Panc1 (cell line): ENCODE data around the gene CROCC2. TPM values are rescaled to one million over a fixed set of nuclear protein-coding genes. Genes with fewer than 3 reads are reported as not detected.

Experiments
- ATAC-seq: fragments of 200-7000 bp; cut with Tn5 transposase; 2 replicates; pipeline ENCODE4 v1.9.1; 2020; ENCODE audit warnings: mild to moderate bottlenecking, moderate library complexity
- BruUV-seq: library from RNA; stranded (reverse); fragments of 400-500 nt; replicated peaks from 2 replicates; lab custom pipeline; 2021; lab: Mats Ljungman, UMichigan
- CTCF ChIA-PET: fragments of 300-600 bp; sonication (Branson Sonifier 250); formaldehyde crosslinking; loops from one replicate; lab custom pipeline; 2022; ENCODE audit warnings: antibody characterized with exemption; lab: Charles Lee
- POLR2A ChIA-PET: fragments of 300-600 bp; sonication (Branson Sonifier 250); formaldehyde crosslinking; loops from one replicate; lab custom pipeline; 2022; ENCODE audit warnings: antibody characterized with exemption; lab: Charles Lee
- DNase-seq: peaks from one replicate; pipeline ENCODE4 v3.0.0-alpha.2; 2010; ENCODE audit warnings: low read depth, low spot score
- H3K27ac ChIP-seq: 2 replicates; pipeline ENCODE4 v1.5.1; 2011; ENCODE audit warnings: mild to moderate bottlenecking, low read length, inconsistent platforms
- H3K27me3 ChIP-seq: fragments of 200-500 bp; sonication (Bioruptor generic); 2 replicates; pipeline ENCODE4 v1.6.0; 2014; ENCODE audit warnings: low read length, inconsistent platforms; ENCODE audit not compliant: control insufficient read depth, insufficient read depth
- H3K36me3 ChIP-seq: fragments of 200-500 bp; sonication (Bioruptor generic); 2 replicates; pipeline ENCODE4 v1.5.1; 2014; ENCODE audit warnings: inconsistent platforms, mild to moderate bottlenecking, low read length, moderate library complexity; ENCODE audit not compliant: control insufficient read depth, insufficient read depth
- H3K4me1 ChIP-seq: 2 replicates; pipeline ENCODE4 v1.5.1; 2011; ENCODE audit warnings: inconsistent platforms, mild to moderate bottlenecking, low read length, moderate library complexity; ENCODE audit not compliant: control insufficient read depth, insufficient read depth
- H3K4me3 ChIP-seq, 2 experiments: 2 replicates each; pipeline ENCODE4 v1.5.1; 2011 to 2012; ENCODE audit warnings: low read depth in 2 of 2, low read length in 2 of 2, mild to moderate bottlenecking in 2 of 2, inconsistent platforms in 1 of 2, moderate library complexity in 1 of 2
- H3K9me3 ChIP-seq: fragments of 200-500 bp; sonication (Bioruptor generic); 2 replicates; pipeline ENCODE4 v1.5.1; 2014; ENCODE audit warnings: low read depth, mild to moderate bottlenecking, inconsistent platforms, low read length, moderate library complexity; ENCODE audit not compliant: control insufficient read depth, insufficient read depth
- CTCF ChIP-seq: fragments of 450-650 bp; IDR thresholded peaks from 2 replicates; pipeline ENCODE4 v1.5.1; 2017; ENCODE audit warnings: mild to moderate bottlenecking
- POLR2AphosphoS5 ChIP-seq: IDR thresholded peaks from 2 replicates; pipeline ENCODE4 v1.6.1; 2012; ENCODE audit warnings: mild to moderate bottlenecking, low read depth, low read length, moderate library complexity
- REST ChIP-seq, 2 experiments: IDR thresholded peaks; 2 replicates each; pipeline ENCODE4 v1.6.1; 2011 to 2012; ENCODE audit warnings: low read depth in 2 of 2, control low read depth in 1 of 2, low read length in 1 of 2, mild to moderate bottlenecking in 1 of 2, moderate library complexity in 1 of 2; ENCODE audit not compliant: insufficient read depth in 1 of 2
- SIN3A ChIP-seq: IDR thresholded peaks from 2 replicates; pipeline ENCODE4 v1.6.1; 2012; ENCODE audit warnings: low read depth, mild to moderate bottlenecking, low read length, moderate library complexity, borderline replicate concordance; ENCODE audit not compliant: insufficient read depth
- TCF7L2 ChIP-seq: IDR thresholded peaks from 2 replicates; pipeline ENCODE4 v1.6.1; 2011; ENCODE audit warnings: mild to moderate bottlenecking, low read depth, low read length, inconsistent platforms
- in situ Hi-C: cut with HindIII; loops from 2 replicates; pipeline ENCODE4 v1.10.0; 2016; ENCODE audit warnings: low sequenced_read_pairs, low pct_unique_long_range_greater_than_20kb
- intact Hi-C: fragments of 100-400 bp; cut with micrococcal nuclease; formaldehyde crosslinking; loops from one replicate; pipeline ENCODE4 v1.10.0; 2022; ENCODE audit not compliant: unreplicated experiment
- total RNA-seq: library from RNA; stranded (reverse); gene quantifications from one replicate; pipeline ENCODE4 v1.2.1, GENCODE V29; 2021; ENCODE audit not compliant: unreplicated experiment

CROCC2 gene
- total RNA-seq, 1 experiment from 2014 or later, result 0.23 TPM

- POLR2A ChIA-PET, result no interaction called here
- no TSS peak for BruUV-seq
- H3K27me3 ChIP-seq, result no peaks in the 10 kb centered on the region
Measured at GRCh38 chr2:240911641-240912265, 5.6 kb downstream of the CROCC2 start.

More at GRCh38 chr2:240911641-240912265, 5.6 kb downstream of the CROCC2 start:
- H3K4me3 ChIP-seq, result no peak overlapping the region
- no peaks in the 10 kb centered on the region for H3K36me3 ChIP-seq
- CTCF ChIA-PET, result no interaction called here
- ATAC-seq (no peak), DNase-seq (no peak)
- no peaks in the 10 kb centered on the region for H3K9me3 ChIP-seq
- H3K27ac ChIP-seq, result no peak overlapping the region
- intact Hi-C loops, result no loop called here
- TF ChIP-seq REST (IDR thresholded peaks at IDR 0.05; ENCODE audit: insufficient read depth in 1 of 2, low read depth in 2 of 2, low read length in 1 of 2) (no peak), POLR2AphosphoS5 (no peak), SIN3A (no peak), CTCF (no peak), TCF7L2 (no peak)
- in situ Hi-C loops, result no loop called here
- H3K4me1 ChIP-seq, result peaks cover 24% of the 10 kb centered on the region
